Kidney epithelial cell (primary cell): Measurements from ENCODE around the gene LCOR. TPM values are rescaled to one million over a fixed set of nuclear protein-coding genes. Genes with fewer than 3 reads are reported as not detected.

Experiments used
- DNase-seq: peaks from one replicate; pipeline ENCODE4 v3.0.0-alpha.2; 2010; ENCODE audit warnings: low read depth
- H3K27me3 ChIP-seq: 2 replicates; pipeline ENCODE4 v1.6.0; 2011; ENCODE audit warnings: low read length; ENCODE audit not compliant: control insufficient read depth, insufficient read depth
- H3K36me3 ChIP-seq: 2 replicates; pipeline ENCODE4 v1.5.1; 2011; ENCODE audit warnings: low read length; ENCODE audit not compliant: control insufficient read depth, insufficient read depth
- H3K4me3 ChIP-seq: 2 replicates; pipeline ENCODE4 v1.5.1; 2011; ENCODE audit warnings: low read depth, mild to moderate bottlenecking, control low read depth, low read length
- CTCF ChIP-seq: IDR thresholded peaks from 2 replicates; pipeline ENCODE4 v1.5.1; 2011; ENCODE audit warnings: mild to moderate bottlenecking, moderate library complexity, low read length, control low read depth, inconsistent platforms; ENCODE audit not compliant: insufficient read depth, poor library complexity, severe bottlenecking
- total RNA-seq: library from RNA; depleted of rRNA; stranded (reverse); fragments of >200 nt; gene quantifications from 2 replicates; pipeline ENCODE4 v1.2.3, GENCODE V29; 2015

LCOR gene
- total RNA-seq, 1 donor from 2014 or later, result 29.8 TPM

- TF ChIP-seq CTCF, result no peak
- peaks cover 2% of the 10 kb centered on the region for H3K36me3 ChIP-seq
- no peaks in the 10 kb centered on the region for H3K27me3 ChIP-seq
- no peak for DNase-seq
- H3K4me3 ChIP-seq, result no peak overlapping the region
Observed at GRCh38 chr10:96951954-96952353, 119.9 kb downstream of the LCOR start.

GRCh38 chr10:96955794-96956193, 123.7 kb downstream of the LCOR start:
- H3K36me3 ChIP-seq, result peaks cover 2% of the 10 kb centered on the region
- no peak for TF ChIP-seq CTCF
- H3K27me3 ChIP-seq, result no peaks in the 10 kb centered on the region
- H3K4me3 ChIP-seq, result no peak overlapping the region
- DNase-seq, result no peak

GRCh38 chr10:96958071-96958470, 126.0 kb downstream of the LCOR start:
- H3K27me3 ChIP-seq, result no peaks in the 10 kb centered on the region
- DNase-seq, result no peak
- no peak overlapping the region for H3K4me3 ChIP-seq
- no peak for TF ChIP-seq CTCF
- peaks cover 2% of the 10 kb centered on the region for H3K36me3 ChIP-seq

- no peak for DNase-seq
- H3K36me3 ChIP-seq, result peaks cover 2% of the 10 kb centered on the region
- H3K4me3 ChIP-seq, result no peak overlapping the region
- H3K27me3 ChIP-seq, result no peaks in the 10 kb centered on the region
- no peak for TF ChIP-seq CTCF
Observed at GRCh38 chr10:96959733-96960132, 127.6 kb downstream of the LCOR start.

- DNase-seq, result no peak
- Histone ChIP-seq H3K36me3 (no peaks in the 10 kb centered on the region), H3K4me3 (no peak overlapping the region), H3K27me3 (no peaks in the 10 kb centered on the region)
- TF ChIP-seq CTCF, result no peak
Observed at GRCh38 chr10:96960872-96961271, 128.8 kb downstream of the LCOR start.

- Histone ChIP-seq H3K27me3 (no peaks in the 10 kb centered on the region), H3K4me3 (no peak overlapping the region), H3K36me3 (no peaks in the 10 kb centered on the region)
- no peak for DNase-seq
- TF ChIP-seq CTCF, result no peak
Observed at GRCh38 chr10:96964131-96964530, 132.0 kb downstream of the LCOR start.
